Ascending aorta (tissue), 2 donors: Measurements from ENCODE around the gene CYP19A1. TPM values are rescaled to one million over a fixed set of nuclear protein-coding genes. Genes with fewer than 3 reads are reported as not detected.
"Not testable (repeated sequence)": the region's sequence is repeated elsewhere in the genome, so short reads cannot be mapped to it uniquely, and the experiment has no call there.

Experiments used
- DNase-seq, 2 donors: peaks; one replicate each; pipeline ENCODE4 v3.0.0-alpha.2; 2019; ENCODE audit warnings: low spot score in 2 of 2
- H3K27ac ChIP-seq, 2 donors: fragments of 200-600 bp; sonication (generic); one replicate each; pipeline ENCODE4 v1.5.1; 2016 to 2017; ENCODE audit warnings: mild to moderate bottlenecking in 1 of 2
- H3K27me3 ChIP-seq: fragments of 200-600 bp; sonication (generic); one replicate; pipeline ENCODE4 v1.5.1; 2017
- H3K36me3 ChIP-seq, 2 donors: fragments of 200-600 bp; sonication (generic); one replicate each; pipeline ENCODE4 v1.5.1; 2016
- H3K4me1 ChIP-seq, 2 donors: fragments of 200-600 bp; sonication (generic); one replicate each; pipeline ENCODE4 v1.5.1; 2016 to 2017; ENCODE audit warnings: mild to moderate bottlenecking in 1 of 2
- H3K4me3 ChIP-seq, 2 donors: fragments of 200-600 bp; sonication (generic); one replicate each; pipeline ENCODE4 v1.5.1; 2016 to 2017; ENCODE audit warnings: mild to moderate bottlenecking in 1 of 2
- H3K9me3 ChIP-seq, 2 donors: fragments of 200-600 bp; sonication (generic); one replicate each; pipeline ENCODE4 v1.5.1; 2016
- intact Hi-C: fragments of 100-400 bp; cut with DNase I; formaldehyde crosslinking; loops from one replicate; pipeline ENCODE4 v1.15.1; 2023
- total RNA-seq: library from RNA; depleted of rRNA; stranded (reverse); fragments of >200 nt; gene quantifications from one replicate; pipeline ENCODE4 v1.1.0, GENCODE V29; 2016
- TF ChIP-seq, protein P1 (sequence below), 3 experiments: fragments of 200-600 bp in 2 of 3; fragments of 450-650 bp in 1 of 3; sonication (generic) in 2 of 3; IDR thresholded peaks; one replicate each; pipeline ENCODE4 v1.5.1; 2016 to 2019; ENCODE audit warnings: antibody characterized with exemption in 3 of 3, mild to moderate bottlenecking in 1 of 3, moderate library complexity in 1 of 3

CYP19A1 gene
- total RNA-seq, 1 donor from 2014 or later: 95.7 TPM

DNA sequence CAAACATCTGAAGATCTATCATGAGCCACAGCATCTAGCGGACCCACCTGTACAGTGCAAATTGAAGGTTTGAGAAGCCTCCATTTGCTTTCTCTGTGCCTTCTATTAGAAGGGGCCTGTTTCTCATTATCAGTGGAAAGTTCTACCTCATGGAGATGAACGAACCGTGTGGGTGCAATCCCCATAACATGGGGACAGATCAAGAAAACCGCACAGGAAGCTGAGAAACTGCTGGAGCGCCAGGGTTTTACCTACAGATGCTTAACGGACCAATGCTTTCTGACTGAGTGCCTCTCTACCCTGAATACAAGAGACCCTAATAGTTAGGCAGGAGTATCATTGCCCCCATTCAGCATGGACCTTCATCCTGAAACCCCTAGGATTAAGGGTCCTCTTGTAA lies 53.5 kb downstream of the CYP19A1 start:
- DNase-seq: no peak
- no peak overlapping the region for H3K4me3 ChIP-seq
- no peak overlapping the region for H3K27ac ChIP-seq
- peaks cover 0 to 4% of the 10 kb centered on the region in 2 donors for H3K4me1 ChIP-seq
- TF ChIP-seq, protein P1, sequence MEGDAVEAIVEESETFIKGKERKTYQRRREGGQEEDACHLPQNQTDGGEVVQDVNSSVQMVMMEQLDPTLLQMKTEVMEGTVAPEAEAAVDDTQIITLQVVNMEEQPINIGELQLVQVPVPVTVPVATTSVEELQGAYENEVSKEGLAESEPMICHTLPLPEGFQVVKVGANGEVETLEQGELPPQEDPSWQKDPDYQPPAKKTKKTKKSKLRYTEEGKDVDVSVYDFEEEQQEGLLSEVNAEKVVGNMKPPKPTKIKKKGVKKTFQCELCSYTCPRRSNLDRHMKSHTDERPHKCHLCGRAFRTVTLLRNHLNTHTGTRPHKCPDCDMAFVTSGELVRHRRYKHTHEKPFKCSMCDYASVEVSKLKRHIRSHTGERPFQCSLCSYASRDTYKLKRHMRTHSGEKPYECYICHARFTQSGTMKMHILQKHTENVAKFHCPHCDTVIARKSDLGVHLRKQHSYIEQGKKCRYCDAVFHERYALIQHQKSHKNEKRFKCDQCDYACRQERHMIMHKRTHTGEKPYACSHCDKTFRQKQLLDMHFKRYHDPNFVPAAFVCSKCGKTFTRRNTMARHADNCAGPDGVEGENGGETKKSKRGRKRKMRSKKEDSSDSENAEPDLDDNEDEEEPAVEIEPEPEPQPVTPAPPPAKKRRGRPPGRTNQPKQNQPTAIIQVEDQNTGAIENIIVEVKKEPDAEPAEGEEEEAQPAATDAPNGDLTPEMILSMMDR (IDR thresholded peaks at IDR 0.05): no peak
- intact Hi-C loops: loop anchor here (5.0 kb wide), 1 partner anchor 123 kb away; no protein-coding TSS in a partner anchor
- H3K27me3 ChIP-seq: no peaks in the 10 kb centered on the region
- H3K36me3 ChIP-seq: no peaks in the 10 kb centered on the region
- no peaks in the 10 kb centered on the region for H3K9me3 ChIP-seq

DNA sequence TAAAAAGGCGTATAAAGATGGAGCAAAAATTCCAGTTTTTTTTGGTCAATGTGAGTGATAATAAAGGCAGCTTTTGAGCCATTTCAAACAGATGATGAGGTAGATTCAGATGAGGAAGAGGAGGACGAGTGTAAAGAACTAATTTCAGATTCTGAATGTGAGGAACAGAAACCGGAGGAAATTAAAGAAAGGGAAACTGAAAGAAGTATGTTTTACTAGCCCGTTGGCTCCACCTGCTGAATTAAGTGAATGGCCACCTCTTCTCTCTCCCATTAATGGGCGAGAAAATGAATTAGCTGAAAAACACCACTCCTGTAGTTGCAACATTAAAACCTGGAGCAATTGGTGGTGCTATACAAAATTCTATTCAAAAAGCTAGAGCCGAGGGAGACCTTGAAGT lies 55.4 kb downstream of the CYP19A1 start:
- no peaks in the 10 kb centered on the region for H3K36me3 ChIP-seq
- no peak overlapping the region for H3K27ac ChIP-seq
- no peak overlapping the region for H3K4me3 ChIP-seq
- H3K27me3 ChIP-seq: no peaks in the 10 kb centered on the region
- intact Hi-C loops: loop anchor here (5.0 kb wide), 1 partner anchor 121 kb away; no protein-coding TSS in a partner anchor
- TF ChIP-seq, protein P1 (IDR thresholded peaks at IDR 0.05): no peak
- H3K4me1 ChIP-seq: peaks cover 0 to 4% of the 10 kb centered on the region in 2 donors
- no peaks in the 10 kb centered on the region for H3K9me3 ChIP-seq
- DNase-seq: no peak

DNA sequence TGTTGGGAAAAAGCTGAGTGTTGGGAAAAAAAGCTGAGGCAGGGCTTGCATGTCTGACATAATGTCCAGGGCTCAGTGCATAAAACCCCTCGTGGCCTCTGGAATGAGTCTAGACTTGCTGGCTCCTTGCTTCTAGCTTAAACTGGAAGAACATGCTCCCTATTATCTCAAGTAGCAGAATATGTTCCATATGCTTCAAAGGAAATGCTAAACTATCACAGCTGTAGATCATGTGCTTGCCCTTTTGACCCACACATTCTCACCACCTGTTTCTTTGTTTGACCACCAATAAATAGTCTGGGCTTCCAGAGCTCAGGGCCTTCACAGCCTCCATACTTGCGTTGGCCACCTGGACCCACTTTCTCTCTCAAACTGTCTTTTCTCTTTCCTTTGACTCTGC lies 56.2 kb downstream of the CYP19A1 start:
- not testable (repeated sequence) for H3K4me3 ChIP-seq, H3K27me3 ChIP-seq, H3K4me1 ChIP-seq, H3K9me3 ChIP-seq, DNase-seq, H3K36me3 ChIP-seq
- peak overlapping the region in 1 of 2 donors; percentile 9 for H3K27ac ChIP-seq
- intact Hi-C loops: loop anchor here (1.0 to 5.0 kb wide), 2 partner anchors 99 to 120 kb away; no protein-coding TSS in a partner anchor

DNA sequence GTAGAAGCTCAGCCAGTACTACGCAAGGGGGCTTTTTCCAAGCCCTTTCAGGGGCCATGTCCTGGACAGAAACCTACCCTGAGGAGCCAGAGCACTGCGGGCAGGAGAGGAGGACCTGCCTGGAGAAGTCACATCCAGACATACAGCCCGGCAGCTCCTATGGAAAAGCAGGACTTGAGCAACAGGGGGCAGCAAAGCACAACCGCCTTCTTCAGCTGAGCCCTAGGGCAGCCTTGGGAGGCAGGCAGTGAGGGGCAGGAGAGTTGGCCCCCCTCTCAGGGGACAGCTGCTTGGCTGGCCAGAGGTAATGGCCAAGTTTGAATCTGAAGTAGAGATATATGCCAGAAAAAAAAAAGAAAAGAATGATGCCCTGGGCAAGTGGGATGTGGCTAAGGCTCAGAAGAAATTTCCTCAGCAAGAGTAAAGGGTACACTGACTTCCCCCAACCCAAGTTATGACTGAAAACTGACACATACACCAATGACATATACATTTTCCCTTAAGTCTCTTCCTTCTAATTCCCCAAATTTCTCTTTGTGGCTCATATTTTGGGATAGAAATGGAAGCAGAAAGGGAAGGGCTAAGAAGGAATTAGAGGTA lies 56.9 kb downstream of the CYP19A1 start:
- intact Hi-C loops: loop anchor here (5.0 kb wide), 1 partner anchor 119 kb away; no protein-coding TSS in a partner anchor
- no peaks in the 10 kb centered on the region for H3K9me3 ChIP-seq
- peaks cover 0 to 4% of the 10 kb centered on the region in 2 donors for H3K4me1 ChIP-seq
- peak overlapping the region in 1 of 2 donors; percentile 9 for H3K27ac ChIP-seq
- H3K4me3 ChIP-seq: no peak overlapping the region
- peak; percentile 31 to 81 for DNase-seq
- TF ChIP-seq, protein P1 (IDR thresholded peaks at IDR 0.05): peak; percentile 74 to 87 (median 76)
- H3K36me3 ChIP-seq: no peaks in the 10 kb centered on the region
- H3K27me3 ChIP-seq: no peaks in the 10 kb centered on the region

DNA sequence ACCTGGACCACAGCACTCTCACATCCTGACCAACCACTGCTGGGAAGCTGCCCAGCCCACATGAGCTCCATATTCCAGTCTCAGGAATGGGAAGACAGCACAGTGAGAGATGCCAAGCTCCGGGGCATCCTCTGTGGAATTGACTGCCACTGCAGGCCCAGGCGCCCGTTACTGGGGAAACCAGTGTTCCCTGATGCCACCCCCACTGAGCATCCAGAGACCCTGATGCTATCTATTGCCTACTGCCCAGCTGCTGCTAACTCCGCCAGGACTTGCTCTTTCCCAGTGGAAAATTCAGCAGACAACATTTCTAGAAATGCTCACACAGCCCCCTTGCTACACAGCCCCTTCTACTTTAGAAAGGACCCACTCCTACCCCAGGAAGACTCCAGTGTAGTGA lies 57.6 kb downstream of the CYP19A1 start:
- intact Hi-C loops: loop anchor here (5.0 kb wide), 1 partner anchor 119 kb away; no protein-coding TSS in a partner anchor
- TF ChIP-seq, protein P1 (IDR thresholded peaks at IDR 0.05): no peak

DNA sequence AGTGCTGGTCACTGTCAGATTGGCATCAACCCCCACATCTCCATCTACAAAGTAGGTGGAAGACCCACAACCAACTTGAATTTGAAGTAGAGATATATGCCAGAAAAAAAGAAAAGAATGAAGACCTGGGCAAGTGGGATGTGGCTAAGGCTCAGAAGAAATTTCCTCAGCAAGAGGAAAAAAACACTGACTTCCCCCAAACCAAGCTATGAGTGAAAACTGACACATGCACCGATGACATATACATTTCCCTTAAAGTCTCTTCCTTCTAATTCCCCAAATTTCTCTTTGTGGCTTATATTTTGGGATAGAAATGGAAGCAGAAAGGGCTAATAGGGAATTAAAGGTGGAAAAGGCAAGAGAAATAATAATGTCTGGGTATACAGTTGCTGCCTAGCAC lies 59.0 kb downstream of the CYP19A1 start:
- no peak overlapping the region for H3K27ac ChIP-seq
- H3K36me3 ChIP-seq: no peaks in the 10 kb centered on the region
- DNase-seq: no peak
- TF ChIP-seq, protein P1 (IDR thresholded peaks at IDR 0.05): no peak
- peaks cover 0 to 4% of the 10 kb centered on the region in 2 donors for H3K4me1 ChIP-seq
- intact Hi-C loops: no loop called here
- no peak overlapping the region for H3K4me3 ChIP-seq
- H3K27me3 ChIP-seq: no peaks in the 10 kb centered on the region
- H3K9me3 ChIP-seq: no peaks in the 10 kb centered on the region

More for the DNA sequence above, 57.6 kb downstream of the CYP19A1 start:
- DNase-seq: no peak
- H3K27me3 ChIP-seq: no peaks in the 10 kb centered on the region
- no peak overlapping the region for H3K27ac ChIP-seq
- H3K4me3 ChIP-seq: no peak overlapping the region
- H3K9me3 ChIP-seq: no peaks in the 10 kb centered on the region
- no peaks in the 10 kb centered on the region for H3K36me3 ChIP-seq
- H3K4me1 ChIP-seq: peaks cover 0 to 4% of the 10 kb centered on the region in 2 donors
